GM21786 (cell line): ENCODE measurements around the gene ARMC2.

Experiments used
- ATAC-seq: cut with Tn5 transposase; IDR thresholded peaks from one replicate; pipeline ENCODE4 v1.9.1; 2021; ENCODE audit not compliant: unreplicated experiment

Gene ARMC2

DNA sequence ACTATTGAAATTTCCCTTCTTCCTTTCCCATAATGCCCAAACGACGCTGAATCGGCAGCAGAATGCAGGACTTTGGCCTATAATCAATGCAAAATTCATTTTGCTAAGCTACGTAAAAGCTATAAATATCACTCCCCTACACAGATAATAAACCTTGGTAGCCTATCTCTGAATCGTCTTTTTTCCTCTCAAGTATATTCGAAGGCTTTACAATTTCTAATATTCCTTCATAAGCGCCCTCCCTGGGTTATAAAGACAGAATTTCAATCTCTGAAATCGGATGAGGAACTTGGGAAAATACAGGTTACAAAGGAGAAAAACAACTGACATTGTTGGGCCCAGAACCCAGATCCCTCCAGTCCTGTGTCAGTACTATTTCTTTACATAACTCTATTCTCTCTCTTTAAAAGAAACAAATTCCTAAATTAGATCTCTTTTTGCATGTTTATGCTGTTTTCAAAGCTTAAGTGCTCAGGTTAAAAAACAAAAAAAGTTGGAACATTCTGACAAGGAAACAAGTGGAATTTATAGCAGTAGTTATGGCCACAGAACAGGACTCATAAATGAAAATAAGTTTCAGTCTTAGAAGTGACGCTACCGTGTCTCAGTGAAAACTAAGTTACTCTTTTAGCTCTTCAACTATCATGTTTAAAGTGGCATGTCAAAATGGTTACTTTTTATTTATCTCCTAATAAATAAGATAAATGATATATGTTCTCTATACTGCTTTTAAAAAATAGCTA is 161.9 kb downstream of the ARMC2 start:
- no peak for ATAC-seq

GRCh38 chr6:109010705-109011102 is 162.5 kb downstream of the ARMC2 start:
- ATAC-seq: no peak

GRCh38 chr6:109013656-109014305 is 165.6 kb downstream of the ARMC2 start:
- no peak for ATAC-seq

GRCh38 chr6:109014606-109015005 is 166.4 kb downstream of the ARMC2 start:
- no peak for ATAC-seq

DNA sequence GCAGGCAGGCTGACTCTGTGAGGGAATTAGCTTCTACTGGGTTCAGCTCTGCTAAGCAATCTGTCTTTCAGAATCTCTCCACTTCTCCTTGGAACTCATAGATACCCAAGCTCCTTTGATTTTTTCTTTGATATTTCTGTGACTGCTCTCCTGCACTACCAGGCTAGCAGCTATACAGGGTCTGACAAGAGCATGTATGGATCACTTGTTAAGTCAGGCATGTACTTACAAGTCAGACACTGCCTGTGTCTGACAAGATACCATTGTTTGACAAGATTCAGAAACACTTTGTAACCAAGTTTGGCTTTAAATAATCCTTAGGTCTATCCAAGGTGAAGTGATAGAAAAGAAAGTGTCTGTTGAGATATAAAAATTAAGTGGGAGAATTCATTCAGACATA is 167.0 kb downstream of the ARMC2 start:
- ATAC-seq: no peak

DNA sequence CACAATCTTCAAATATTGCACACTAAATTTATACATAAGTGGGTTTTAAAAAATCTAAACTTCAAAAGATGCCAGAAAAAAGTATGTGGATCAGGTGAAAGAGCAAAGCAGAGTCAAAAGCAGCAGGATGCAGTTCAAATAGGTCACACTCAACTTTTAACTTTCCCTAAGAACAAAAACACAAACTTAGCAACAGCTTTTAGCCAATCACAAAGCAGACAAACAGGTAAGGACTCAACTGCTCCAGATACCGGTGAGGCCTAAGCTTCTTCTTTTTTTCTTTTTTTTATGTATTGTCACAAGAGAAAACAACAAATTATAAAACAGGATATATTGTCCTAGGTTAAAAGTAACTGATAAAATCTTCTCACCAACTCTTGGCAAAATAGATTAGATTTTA is 171.7 kb downstream of the ARMC2 start:
- ATAC-seq: no peak

- no peak for ATAC-seq
These were observed 173.6 kb downstream of the ARMC2 start for GRCh38 chr6:109021870-109022269.

DNA sequence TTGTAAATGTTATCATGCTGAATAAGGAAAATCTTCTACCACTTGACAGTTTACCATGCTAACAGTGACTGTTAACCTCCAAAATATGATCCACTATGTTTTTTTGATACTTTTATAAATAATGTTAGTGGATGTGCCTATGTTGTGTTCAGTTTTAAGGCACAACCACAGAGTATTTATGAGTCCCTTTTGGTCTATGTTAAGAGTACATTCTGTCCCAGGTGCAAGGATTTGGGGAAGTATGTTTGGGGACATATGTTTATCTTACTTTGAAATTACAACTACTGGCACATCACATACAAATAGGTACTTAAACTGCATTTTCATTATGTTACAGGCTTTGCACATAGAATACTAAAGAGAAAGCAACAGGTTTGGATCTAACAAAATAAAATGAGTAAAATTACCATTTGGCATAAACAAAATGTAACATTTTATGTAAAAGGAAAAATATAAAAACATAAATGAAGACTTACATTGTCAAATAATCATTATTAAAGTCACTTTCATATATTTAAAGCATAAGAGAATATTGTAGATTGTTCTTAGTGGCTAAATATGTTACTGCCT is 175.2 kb downstream of the ARMC2 start:
- ATAC-seq: no peak
